ENCODE data around the gene KIR2DL3. TPM values are rescaled to one million over a fixed set of nuclear protein-coding genes. Genes with fewer than 3 reads are reported as not detected.
"Not testable (repeated sequence)": the region's sequence is repeated elsewhere in the genome, so short reads cannot be mapped to it uniquely, and the experiment has no call there.

The KIR2DL3 gene
- total RNA-seq, 2 donors from 2014 or later, result not detected

GRCh38 chr19:54782916-54783315, 44.6 kb downstream of the KIR2DL3 start:
- H3K27ac ChIP-seq (ENCODE audit: low read depth, low read length); H3K9me3 ChIP-seq (ENCODE audit: control insufficient read depth, low read length); H3K36me3 ChIP-seq (ENCODE audit: control insufficient read depth, insufficient read depth, low read length); H3K27me3 ChIP-seq (ENCODE audit: control insufficient read depth, insufficient read depth, low read length, poor library complexity, severe bottlenecking); H3K4me1 ChIP-seq (ENCODE audit: control insufficient read depth, insufficient read depth, low read length); H3K27me3 Mint-ChIP-seq (ENCODE audit: insufficient read depth); H3K27ac Mint-ChIP-seq; H3K9ac ChIP-seq (ENCODE audit: extremely low read depth, low read length, poor library complexity, severe bottlenecking); H3K4me3 ChIP-seq (ENCODE audit: low read length); DNase-seq; H3K4me3 Mint-ChIP-seq; H3K4me1 Mint-ChIP-seq; H3K36me3 Mint-ChIP-seq (ENCODE audit: low read depth): not testable (repeated sequence)
- 52% methylated on average over 3 of the region's 4 CpGs; no CpG with 5 or more reads in 1 of the 2 experiments for WGBS, 2 experiments (ENCODE audit: insufficient coverage in 1 of 2, insufficient read length in 1 of 2)
- peaks cover 82% of the 10 kb centered on the region for H3K9me3 Mint-ChIP-seq

DNA sequence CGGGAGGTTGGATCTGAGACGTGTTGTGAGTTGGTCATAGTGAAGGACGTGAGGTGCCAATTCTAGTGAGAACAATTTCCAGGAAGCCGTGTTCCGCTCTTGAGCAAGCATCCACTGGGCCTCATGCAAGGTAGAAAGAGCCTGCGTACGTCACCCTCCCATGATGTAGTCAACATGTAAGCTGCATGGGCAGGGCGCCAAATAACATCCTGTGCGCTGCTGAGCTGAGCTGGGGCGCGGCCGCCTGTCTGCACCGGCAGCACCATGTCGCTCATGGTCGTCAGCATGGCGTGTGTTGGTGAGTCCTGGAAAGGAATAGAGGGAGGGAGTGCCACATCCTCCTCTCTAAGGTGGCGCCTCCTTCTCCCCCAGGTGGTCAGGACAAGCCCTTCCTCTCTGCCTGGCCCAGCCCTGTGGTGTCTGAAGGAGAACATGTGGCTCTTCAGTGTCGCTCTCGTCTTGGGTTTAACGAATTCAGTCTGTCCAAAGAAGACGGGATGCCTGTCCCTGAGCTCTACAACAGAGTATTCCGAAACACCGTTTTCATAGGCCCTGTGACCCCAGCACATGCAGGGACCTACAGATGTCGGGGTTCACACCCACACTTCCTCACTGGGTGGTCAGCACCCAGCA, 47.9 kb downstream of the KIR2DL3 start:
- not testable (repeated sequence) for DNase-seq; H3K9ac ChIP-seq (ENCODE audit: extremely low read depth, low read length, poor library complexity, severe bottlenecking); H3K4me1 Mint-ChIP-seq; H3K9me3 ChIP-seq (ENCODE audit: control insufficient read depth, low read length); H3K4me1 ChIP-seq (ENCODE audit: control insufficient read depth, insufficient read depth, low read length); H3K36me3 ChIP-seq (ENCODE audit: control insufficient read depth, insufficient read depth, low read length); H3K27ac Mint-ChIP-seq; H3K4me3 ChIP-seq (ENCODE audit: low read length); H3K4me3 Mint-ChIP-seq; H3K27me3 Mint-ChIP-seq (ENCODE audit: insufficient read depth); H3K36me3 Mint-ChIP-seq (ENCODE audit: low read depth); H3K27ac ChIP-seq (ENCODE audit: low read depth, low read length); H3K27me3 ChIP-seq (ENCODE audit: control insufficient read depth, insufficient read depth, low read length, poor library complexity, severe bottlenecking)
- 80 to 84% methylated on average over 9 to 24 of the region's 24 CpGs for WGBS, 2 experiments (ENCODE audit: insufficient coverage in 1 of 2, insufficient read length in 1 of 2)
- H3K9me3 Mint-ChIP-seq, result peaks cover 92% of the 10 kb centered on the region

DNA sequence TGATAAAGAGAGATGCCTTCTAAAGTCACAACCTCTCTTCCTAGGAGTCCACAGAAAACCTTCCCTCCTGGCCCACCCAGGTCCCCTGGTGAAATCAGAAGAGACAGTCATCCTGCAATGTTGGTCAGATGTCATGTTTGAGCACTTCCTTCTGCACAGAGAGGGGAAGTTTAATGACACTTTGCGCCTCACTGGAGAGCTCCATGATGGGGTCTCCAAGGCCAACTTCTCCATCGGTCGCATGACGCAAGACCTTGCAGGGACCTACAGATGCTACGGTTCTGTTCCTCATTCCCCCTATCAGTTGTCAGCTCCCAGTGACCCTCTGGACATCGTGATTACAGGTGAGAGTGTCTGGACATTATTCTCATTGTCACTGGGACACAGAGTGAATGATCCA, 49.8 kb downstream of the KIR2DL3 start:
- not testable (repeated sequence) for H3K9ac ChIP-seq (ENCODE audit: extremely low read depth, low read length, poor library complexity, severe bottlenecking); H3K36me3 ChIP-seq (ENCODE audit: control insufficient read depth, insufficient read depth, low read length); H3K4me1 Mint-ChIP-seq; H3K4me3 ChIP-seq (ENCODE audit: low read length); H3K4me3 Mint-ChIP-seq; H3K27ac Mint-ChIP-seq; H3K27me3 Mint-ChIP-seq (ENCODE audit: insufficient read depth); H3K4me1 ChIP-seq (ENCODE audit: control insufficient read depth, insufficient read depth, low read length); H3K27me3 ChIP-seq (ENCODE audit: control insufficient read depth, insufficient read depth, low read length, poor library complexity, severe bottlenecking); H3K36me3 Mint-ChIP-seq (ENCODE audit: low read depth); H3K27ac ChIP-seq (ENCODE audit: low read depth, low read length); DNase-seq
- H3K9me3 ChIP-seq (ENCODE audit: control insufficient read depth, low read length), result peaks cover 22% of the 10 kb centered on the region
- H3K9me3 Mint-ChIP-seq, result peaks cover 92% of the 10 kb centered on the region
- 77 to 83% methylated on average over 5 to 6 of the region's 6 CpGs for WGBS, 2 experiments (ENCODE audit: insufficient coverage in 1 of 2, insufficient read length in 1 of 2)

- no peak for DNase-seq
- peaks cover 2% of the 10 kb centered on the region for H3K36me3 Mint-ChIP-seq (ENCODE audit: low read depth)
- H3K9ac ChIP-seq (ENCODE audit: extremely low read depth, low read length, poor library complexity, severe bottlenecking), result no peak overlapping the region
- H3K27me3 ChIP-seq (ENCODE audit: control insufficient read depth, insufficient read depth, low read length, poor library complexity, severe bottlenecking), result no peaks in the 10 kb centered on the region
- H3K4me3 Mint-ChIP-seq, result no peak overlapping the region
- no peaks in the 10 kb centered on the region for H3K4me1 Mint-ChIP-seq
- H3K9me3 Mint-ChIP-seq, result peaks cover 72% of the 10 kb centered on the region
- WGBS, 2 experiments (ENCODE audit: insufficient coverage in 1 of 2, insufficient read length in 1 of 2), result 0 to 44% methylated on average over 1 to 5 of the region's 5 CpGs
- no peak overlapping the region for H3K27ac ChIP-seq (ENCODE audit: low read depth, low read length)
- no peak for TF ChIP-seq CTCF (conservative IDR thresholded peaks at IDR 0.05)
- peaks cover 32% of the 10 kb centered on the region for H3K9me3 ChIP-seq (ENCODE audit: control insufficient read depth, low read length)
- H3K27ac Mint-ChIP-seq, result no peak overlapping the region
- H3K27me3 Mint-ChIP-seq (ENCODE audit: insufficient read depth), result no peaks in the 10 kb centered on the region
- H3K36me3 ChIP-seq (ENCODE audit: control insufficient read depth, insufficient read depth, low read length), result no peaks in the 10 kb centered on the region
- H3K4me1 ChIP-seq (ENCODE audit: control insufficient read depth, insufficient read depth, low read length), result no peaks in the 10 kb centered on the region
- H3K4me3 ChIP-seq (ENCODE audit: low read length), result no peak overlapping the region
Measured at GRCh38 chr19:54790711-54791110, 52.4 kb downstream of the KIR2DL3 start.
